Neutrophil (primary cell): Measurements from ENCODE around the gene RPP25L.

Experiments used
- H3K27ac ChIP-seq: fragments of 200-600 bp; sonication (generic); 2 replicates; pipeline ENCODE4 v1.5.1; 2016; ENCODE audit warnings: mild to moderate bottlenecking, moderate library complexity
- H3K27me3 ChIP-seq: fragments of 200-600 bp; sonication (generic); 2 replicates; pipeline ENCODE4 v1.6.0; 2016; ENCODE audit warnings: mild to moderate bottlenecking
- H3K36me3 ChIP-seq: fragments of 200-600 bp; sonication (generic); 2 replicates; pipeline ENCODE4 v1.5.1; 2017
- H3K4me1 ChIP-seq, 2 experiments: fragments of 200-600 bp in 1 of 2; sonication (generic) in 1 of 2; 1 replicate in 1 of 2; 2 replicates in 1 of 2; pipeline versions ENCODE4 v1.5.1 to v1.6.1; 2013 to 2016; ENCODE audit warnings: low read depth in 1 of 2, low read length in 1 of 2, mild to moderate bottlenecking in 1 of 2, moderate library complexity in 1 of 2; ENCODE audit not compliant: control insufficient read depth in 1 of 2, insufficient read depth in 1 of 2
- H3K4me3 ChIP-seq, 2 experiments: fragments of 200-600 bp in 1 of 2; sonication (generic) in 1 of 2; 1 replicate in 1 of 2; 2 replicates in 1 of 2; pipeline ENCODE4 v1.5.1; 2013 to 2016; ENCODE audit warnings: low read depth in 1 of 2, low read length in 1 of 2, mild to moderate bottlenecking in 1 of 2, moderate library complexity in 1 of 2
- H3K9me3 ChIP-seq: fragments of 200-600 bp; sonication (generic); 2 replicates; pipeline ENCODE4 v1.5.1; 2016
- TF ChIP-seq, protein P1 (sequence below): fragments of 200-600 bp; sonication (generic); IDR thresholded peaks from 2 replicates; pipeline ENCODE4 v1.5.1; 2016; ENCODE audit warnings: antibody characterized with exemption

RPP25L gene

DNA sequence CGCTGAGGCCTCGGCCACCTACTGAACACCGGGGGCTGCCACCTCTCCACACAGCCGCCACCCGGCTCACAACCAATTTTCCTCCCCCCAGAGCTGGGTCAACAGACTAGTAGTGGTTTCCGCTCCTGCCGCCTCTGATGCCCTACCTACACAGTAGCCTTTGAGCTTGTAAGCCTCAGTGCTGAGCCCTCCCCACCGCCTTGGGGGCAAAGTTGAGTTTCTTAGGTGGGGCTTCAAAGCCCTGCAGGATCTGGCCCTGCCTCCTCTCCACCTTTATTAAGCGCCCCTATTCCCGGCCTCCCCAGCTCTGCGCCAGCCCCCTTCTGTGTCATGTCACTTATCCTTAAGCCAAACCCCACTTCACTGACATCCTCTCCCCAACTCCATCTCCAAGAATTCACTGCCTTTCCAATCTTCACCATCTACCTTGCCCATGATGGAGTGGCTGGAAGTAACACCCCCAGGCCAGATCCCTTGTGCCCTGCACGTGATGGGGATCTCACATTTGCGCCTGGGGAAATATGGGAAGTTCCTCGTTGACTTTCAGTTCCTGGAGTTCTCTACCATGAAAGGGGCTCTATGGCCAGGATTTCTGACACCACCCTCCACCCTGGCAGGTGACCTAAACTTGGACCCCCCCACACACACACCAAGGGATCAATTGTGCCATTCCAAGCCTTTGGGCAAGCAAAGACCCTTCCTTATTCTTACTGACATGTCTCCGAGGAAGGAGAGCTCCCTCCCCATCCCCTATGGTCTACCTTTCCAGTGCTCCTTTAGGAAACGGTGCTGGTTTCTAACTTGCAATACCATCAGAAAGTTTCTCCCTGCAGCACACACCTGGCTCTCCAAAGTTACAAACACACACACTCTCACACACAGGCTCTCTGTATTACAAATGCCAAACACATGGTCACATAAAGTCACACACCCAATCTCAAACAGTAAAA, 19.7 kb downstream of the RPP25L start:
- TF ChIP-seq, protein P1, sequence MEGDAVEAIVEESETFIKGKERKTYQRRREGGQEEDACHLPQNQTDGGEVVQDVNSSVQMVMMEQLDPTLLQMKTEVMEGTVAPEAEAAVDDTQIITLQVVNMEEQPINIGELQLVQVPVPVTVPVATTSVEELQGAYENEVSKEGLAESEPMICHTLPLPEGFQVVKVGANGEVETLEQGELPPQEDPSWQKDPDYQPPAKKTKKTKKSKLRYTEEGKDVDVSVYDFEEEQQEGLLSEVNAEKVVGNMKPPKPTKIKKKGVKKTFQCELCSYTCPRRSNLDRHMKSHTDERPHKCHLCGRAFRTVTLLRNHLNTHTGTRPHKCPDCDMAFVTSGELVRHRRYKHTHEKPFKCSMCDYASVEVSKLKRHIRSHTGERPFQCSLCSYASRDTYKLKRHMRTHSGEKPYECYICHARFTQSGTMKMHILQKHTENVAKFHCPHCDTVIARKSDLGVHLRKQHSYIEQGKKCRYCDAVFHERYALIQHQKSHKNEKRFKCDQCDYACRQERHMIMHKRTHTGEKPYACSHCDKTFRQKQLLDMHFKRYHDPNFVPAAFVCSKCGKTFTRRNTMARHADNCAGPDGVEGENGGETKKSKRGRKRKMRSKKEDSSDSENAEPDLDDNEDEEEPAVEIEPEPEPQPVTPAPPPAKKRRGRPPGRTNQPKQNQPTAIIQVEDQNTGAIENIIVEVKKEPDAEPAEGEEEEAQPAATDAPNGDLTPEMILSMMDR = no peak
- peaks cover 19 to 22% of the 10 kb centered on the region in 2 experiments for H3K4me1 ChIP-seq

DNA sequence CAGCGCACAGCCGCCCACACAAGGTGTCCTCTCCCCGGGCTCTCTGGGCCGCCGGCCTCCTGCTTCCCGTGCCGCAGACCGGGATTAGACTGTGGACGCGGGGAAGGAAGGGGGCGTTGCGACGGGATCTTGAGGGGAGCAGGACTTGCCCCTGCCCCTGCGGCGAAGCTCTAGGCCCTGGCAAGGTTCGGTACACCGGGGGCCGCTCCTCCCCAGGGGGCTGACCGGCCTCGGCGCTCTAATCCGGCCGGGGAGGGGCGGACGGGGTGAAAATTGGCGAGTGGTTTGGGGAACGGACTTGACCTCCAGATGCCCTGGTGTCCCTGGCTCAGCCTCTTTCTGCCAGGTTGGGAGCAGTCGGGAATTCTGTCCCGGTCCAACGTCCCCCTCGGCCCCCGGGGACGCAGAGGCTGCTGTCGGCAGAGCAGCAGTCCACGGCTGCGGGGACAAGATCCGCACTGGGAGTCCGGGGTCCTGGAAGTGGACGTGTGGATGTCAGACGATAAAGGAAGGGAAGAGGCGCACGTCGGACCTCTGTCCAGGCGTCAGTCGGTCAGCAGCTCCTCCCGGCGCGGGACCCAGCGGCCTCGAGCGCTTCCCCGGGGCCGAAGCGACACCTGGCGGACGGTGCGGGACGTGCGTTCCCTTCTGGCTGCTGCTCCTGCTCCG, 20.5 kb downstream of the RPP25L start:
- Histone ChIP-seq H3K9me3 (no peaks in the 10 kb centered on the region), H3K36me3 (no peaks in the 10 kb centered on the region), H3K27me3 (peaks cover 97% of the 10 kb centered on the region), H3K4me1 (peaks cover 19 to 22% of the 10 kb centered on the region in 2 experiments), H3K4me3 (peak overlapping the region; percentile 41 to 61), H3K27ac (no peak overlapping the region)
- TF ChIP-seq, protein P1 = peak; percentile 67

More for the DNA sequence above, 19.7 kb downstream of the RPP25L start:
- Histone ChIP-seq H3K36me3 (no peaks in the 10 kb centered on the region), H3K27ac (no peak overlapping the region), H3K9me3 (no peaks in the 10 kb centered on the region), H3K27me3 (peaks cover 97% of the 10 kb centered on the region), H3K4me3 (peak overlapping the region in 1 of 2 experiments; percentile 41)

DNA sequence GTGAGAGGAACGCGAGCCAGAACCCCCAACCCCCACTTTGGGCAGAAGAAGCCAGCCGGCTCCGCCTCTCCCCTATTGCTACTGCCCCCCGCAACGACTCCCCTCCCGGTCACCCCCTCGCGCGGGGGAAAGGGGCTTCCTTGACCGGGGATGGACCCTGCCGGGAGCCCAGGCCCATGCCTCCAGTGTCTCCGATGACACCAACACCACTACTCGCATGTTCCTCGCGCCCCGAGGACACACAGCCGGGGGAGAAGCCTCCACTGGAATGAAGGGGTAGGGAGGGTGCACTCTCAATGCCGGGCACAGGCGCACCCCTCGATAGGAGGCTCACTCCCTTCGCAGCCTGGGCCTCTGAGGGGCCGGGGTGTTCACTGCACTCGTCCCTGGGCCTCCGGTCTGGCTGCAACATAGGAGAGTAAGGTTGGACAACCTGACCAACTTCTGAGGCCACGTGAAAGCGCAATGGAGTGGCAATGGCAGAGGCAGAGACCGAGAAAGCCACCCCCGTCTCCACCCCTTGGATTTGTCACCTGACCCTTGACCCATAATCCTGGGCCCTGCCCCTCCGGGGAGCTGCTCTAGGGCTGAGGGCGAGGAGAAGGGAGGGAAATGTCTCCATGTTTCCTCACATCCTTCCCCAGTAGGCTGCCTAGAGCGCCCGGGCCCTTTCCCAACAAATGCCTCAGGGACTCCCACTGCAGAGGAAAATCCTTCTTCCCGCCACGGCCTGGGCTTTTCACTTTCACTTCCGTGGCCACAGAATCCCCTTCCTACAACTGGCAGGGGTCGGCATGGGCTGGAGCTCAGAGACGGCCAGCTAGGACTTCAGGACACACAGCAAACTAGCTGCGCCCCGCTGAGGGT, 21.3 kb downstream of the RPP25L start:
- H3K4me1 ChIP-seq = peaks cover 19 to 22% of the 10 kb centered on the region in 2 experiments
- peak overlapping the region; percentile 41 to 61 for H3K4me3 ChIP-seq
- peaks cover 97% of the 10 kb centered on the region for H3K27me3 ChIP-seq
- TF ChIP-seq, protein P1 = no peak
- no peaks in the 10 kb centered on the region for H3K9me3 ChIP-seq
- H3K36me3 ChIP-seq = no peaks in the 10 kb centered on the region
- no peak overlapping the region for H3K27ac ChIP-seq

DNA sequence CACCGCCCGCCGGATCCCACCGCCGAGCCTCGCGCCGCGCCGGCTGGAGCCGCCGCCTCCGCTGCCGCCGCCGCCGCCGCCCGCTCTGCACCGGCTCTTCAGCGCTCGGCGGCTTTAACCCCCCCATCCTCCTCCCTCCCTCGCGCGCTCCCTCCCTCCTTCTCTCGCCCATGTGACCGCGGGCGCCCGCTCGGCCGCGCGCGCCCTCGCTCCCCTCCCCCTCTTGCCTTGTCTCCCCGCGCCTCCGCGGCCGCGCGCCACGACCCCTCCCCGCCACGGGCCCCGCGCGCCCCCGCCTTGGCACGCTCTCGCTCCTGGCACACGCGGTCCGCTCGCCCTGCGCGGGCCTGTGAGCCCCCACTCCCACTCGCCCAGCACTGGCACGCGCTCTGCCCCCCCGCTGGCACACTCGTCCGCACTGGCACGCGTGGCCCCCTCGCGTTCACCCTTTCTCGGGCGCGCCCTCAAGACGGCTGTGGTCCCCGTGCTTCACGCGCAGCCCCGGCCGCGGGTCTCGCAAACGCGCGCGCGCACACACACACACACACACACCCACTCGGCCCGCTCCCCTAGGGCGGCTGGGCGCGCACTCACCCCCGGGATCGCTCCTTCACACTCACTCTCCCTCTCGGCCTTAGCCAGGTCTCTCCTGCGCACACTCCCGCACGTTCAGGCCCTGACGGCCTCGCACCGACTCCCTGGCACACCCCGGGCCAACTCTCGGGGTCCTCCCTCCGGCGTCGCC, 22.1 kb downstream of the RPP25L start, which contains the start of gene CNTFR:
Gene CNTFR, minus strand, starts transcription at position 89 of the 745 bp plus-strand sequence. CDS start 20,743 bp downstream, outside the sequence.
- peak within 1 kb of the TSS in 1 of 2 experiments; percentile 61 for H3K4me3 ChIP-seq
- peaks cover 19 to 22% of the 10 kb centered on the region in 2 experiments for H3K4me1 ChIP-seq
- H3K36me3 ChIP-seq = no peaks in the 10 kb centered on the region
- peaks cover 100% of the 10 kb centered on the region for H3K27me3 ChIP-seq
- H3K9me3 ChIP-seq = no peaks in the 10 kb centered on the region
- TF ChIP-seq, protein P1 = no peak
- no peak within 1 kb of the TSS for H3K27ac ChIP-seq
